ENCODE data around the gene INTS7. TPM values are rescaled to one million over a fixed set of nuclear protein-coding genes. Genes with fewer than 3 reads are reported as not detected.

INTS7 gene
- total and polyA plus RNA-seq, 9 of the 15 experiments (the other 6 are each of a cell fraction or from before 2014, with no cell fraction given) = 27.3 to 68.4 (median 40.4) TPM

- no peak for TF ChIP-seq ELK3 (CRISPR knock-in tag; IDR thresholded peaks at IDR 0.05)
- TF ChIP-seq NR2C2 (CRISPR knock-in tag; IDR thresholded peaks at IDR 0.05) = no peak
- TF ChIP-seq NR2C2 (tag; IDR thresholded peaks at IDR 0.05) = no peak
- TF ChIP-seq ARID3B (CRISPR knock-in tag; IDR thresholded peaks at IDR 0.05; ENCODE audit: borderline replicate concordance) = no peak
- TF ChIP-seq ZNF609 (CRISPR knock-in tag; IDR thresholded peaks at IDR 0.05; ENCODE audit: borderline replicate concordance) = no peak
- peak; percentile 89 to 95 for TF ChIP-seq RAD21 (CRISPR knock-in tag; conservative IDR thresholded peaks at IDR 0.05 in 1 of 2, IDR thresholded peaks at IDR 0.05 in 1 of 2)
- TF ChIP-seq KDM2B (CRISPR knock-in tag; IDR thresholded peaks at IDR 0.05) = no peak
- TF ChIP-seq JUN (IDR thresholded peaks at IDR 0.05; ENCODE audit: borderline replicate concordance, low read depth, low read length) = 0 out of 2 replicates have a peak, but pooled peaks have one; percentile 26
- TF ChIP-seq JUN (CRISPR knock-in tag; IDR thresholded peaks at IDR 0.05; ENCODE audit: borderline replicate concordance) = no peak
- TF ChIP-seq WHSC1 (IDR thresholded peaks at IDR 0.05; ENCODE audit: low read length) = no peak
- no peak for TF ChIP-seq MED1 (CRISPR knock-in tag; IDR thresholded peaks at IDR 0.05; ENCODE audit: borderline replicate concordance)
- no peak for TF ChIP-seq DNMT1 (IDR thresholded peaks at IDR 0.05)
- no peak for TF ChIP-seq SIX5 (IDR thresholded peaks at IDR 0.05; ENCODE audit: borderline replicate concordance in 1 of 2, insufficient read depth in 1 of 2, low read depth in 1 of 2, low read length in 2 of 2)
- TF ChIP-seq ZKSCAN1 (IDR thresholded peaks at IDR 0.05; ENCODE audit: low read depth, low read length) = no peak
- TF ChIP-seq PPARD (CRISPR knock-in tag; IDR thresholded peaks at IDR 0.05) = no peak
- peak; percentile 39 for TF ChIP-seq E2F8 (IDR thresholded peaks at IDR 0.05; ENCODE audit: low read depth, partially characterized antibody)
- TF ChIP-seq GABPB2 (CRISPR knock-in tag; conservative IDR thresholded peaks at IDR 0.05) = no peak
Measured at GRCh38 chr1:212012034-212012740, 23.2 kb downstream of the INTS7 start (continued).

Data from K562 (cell line).